ENCODE results near the gene PITPNC1.

PITPNC1 gene

GRCh38 chr17:67602974-67603373, 225.9 kb downstream of the PITPNC1 start:
- Histone ChIP-seq H3K36me3 (ENCODE audit: insufficient read depth, low read length) (no peaks in the 10 kb centered on the region), H3K79me2 (ENCODE audit: control insufficient read depth, insufficient read depth, low read length, unreplicated experiment) (no peaks in the 10 kb centered on the region), H3K27ac (ENCODE audit: low read depth, low read length) (no peak overlapping the region), H2AFZ (ENCODE audit: low read length, unreplicated experiment) (no peak overlapping the region), H3K27me3 (ENCODE audit: insufficient read depth, low read length) (no peaks in the 10 kb centered on the region), H3K4me1 (ENCODE audit: control insufficient read depth, insufficient read depth, low read length, unreplicated experiment) (no peaks in the 10 kb centered on the region), H3K4me3 (ENCODE audit: low read depth, low read length) (no peak overlapping the region)

- H3K27me3 ChIP-seq (ENCODE audit: insufficient read depth, low read length) = no peaks in the 10 kb centered on the region
- no peaks in the 10 kb centered on the region for H3K36me3 ChIP-seq (ENCODE audit: insufficient read depth, low read length)
- peaks cover 5% of the 10 kb centered on the region for H3K4me1 ChIP-seq (ENCODE audit: control insufficient read depth, insufficient read depth, low read length, unreplicated experiment)
- no peak overlapping the region for H3K27ac ChIP-seq (ENCODE audit: low read depth, low read length)
- H3K79me2 ChIP-seq (ENCODE audit: control insufficient read depth, insufficient read depth, low read length, unreplicated experiment) = no peaks in the 10 kb centered on the region
- H3K4me3 ChIP-seq (ENCODE audit: low read depth, low read length) = no peak overlapping the region
- no peak overlapping the region for H2AFZ ChIP-seq (ENCODE audit: low read length, unreplicated experiment)
Observed at GRCh38 chr17:67605256-67605912, 228.3 kb downstream of the PITPNC1 start.

- no peak overlapping the region for H3K4me3 ChIP-seq (ENCODE audit: low read depth, low read length)
- H3K36me3 ChIP-seq (ENCODE audit: insufficient read depth, low read length) = no peaks in the 10 kb centered on the region
- no peak overlapping the region for H3K27ac ChIP-seq (ENCODE audit: low read depth, low read length)
- peaks cover 5% of the 10 kb centered on the region for H3K4me1 ChIP-seq (ENCODE audit: control insufficient read depth, insufficient read depth, low read length, unreplicated experiment)
- H3K27me3 ChIP-seq (ENCODE audit: insufficient read depth, low read length) = no peaks in the 10 kb centered on the region
- H2AFZ ChIP-seq (ENCODE audit: low read length, unreplicated experiment) = no peak overlapping the region
- no peaks in the 10 kb centered on the region for H3K79me2 ChIP-seq (ENCODE audit: control insufficient read depth, insufficient read depth, low read length, unreplicated experiment)
Observed at GRCh38 chr17:67606471-67606870, 229.4 kb downstream of the PITPNC1 start.

GRCh38 chr17:67606896-67607604, 230.0 kb downstream of the PITPNC1 start:
- Histone ChIP-seq H3K27me3 (ENCODE audit: insufficient read depth, low read length) (no peaks in the 10 kb centered on the region), H3K27ac (ENCODE audit: low read depth, low read length) (no peak overlapping the region), H3K36me3 (ENCODE audit: insufficient read depth, low read length) (no peaks in the 10 kb centered on the region), H3K79me2 (ENCODE audit: control insufficient read depth, insufficient read depth, low read length, unreplicated experiment) (no peaks in the 10 kb centered on the region), H2AFZ (ENCODE audit: low read length, unreplicated experiment) (no peak overlapping the region), H3K4me1 (ENCODE audit: control insufficient read depth, insufficient read depth, low read length, unreplicated experiment) (peaks cover 5% of the 10 kb centered on the region), H3K4me3 (ENCODE audit: low read depth, low read length) (no peak overlapping the region)

GRCh38 chr17:67610061-67610460, 233.0 kb downstream of the PITPNC1 start:
- H3K79me2 ChIP-seq (ENCODE audit: control insufficient read depth, insufficient read depth, low read length, unreplicated experiment) = no peaks in the 10 kb centered on the region
- H3K36me3 ChIP-seq (ENCODE audit: insufficient read depth, low read length) = no peaks in the 10 kb centered on the region
- no peak overlapping the region for H3K27ac ChIP-seq (ENCODE audit: low read depth, low read length)
- no peak overlapping the region for H3K4me3 ChIP-seq (ENCODE audit: low read depth, low read length)
- H3K27me3 ChIP-seq (ENCODE audit: insufficient read depth, low read length) = no peaks in the 10 kb centered on the region
- H2AFZ ChIP-seq (ENCODE audit: low read length, unreplicated experiment) = no peak overlapping the region
- peaks cover 5% of the 10 kb centered on the region for H3K4me1 ChIP-seq (ENCODE audit: control insufficient read depth, insufficient read depth, low read length, unreplicated experiment)

GRCh38 chr17:67613961-67614360, 236.9 kb downstream of the PITPNC1 start:
- H3K4me1 ChIP-seq (ENCODE audit: control insufficient read depth, insufficient read depth, low read length, unreplicated experiment) = no peaks in the 10 kb centered on the region
- H3K27me3 ChIP-seq (ENCODE audit: insufficient read depth, low read length) = no peaks in the 10 kb centered on the region
- H3K36me3 ChIP-seq (ENCODE audit: insufficient read depth, low read length) = no peaks in the 10 kb centered on the region
- H2AFZ ChIP-seq (ENCODE audit: low read length, unreplicated experiment) = no peak overlapping the region
- H3K4me3 ChIP-seq (ENCODE audit: low read depth, low read length) = no peak overlapping the region
- no peaks in the 10 kb centered on the region for H3K79me2 ChIP-seq (ENCODE audit: control insufficient read depth, insufficient read depth, low read length, unreplicated experiment)
- H3K27ac ChIP-seq (ENCODE audit: low read depth, low read length) = no peak overlapping the region

GRCh38 chr17:67615011-67615561, 238.0 kb downstream of the PITPNC1 start:
- H3K27ac ChIP-seq (ENCODE audit: low read depth, low read length) = no peak overlapping the region
- H3K36me3 ChIP-seq (ENCODE audit: insufficient read depth, low read length) = no peaks in the 10 kb centered on the region
- H3K79me2 ChIP-seq (ENCODE audit: control insufficient read depth, insufficient read depth, low read length, unreplicated experiment) = no peaks in the 10 kb centered on the region

GRCh38 chr17:67615736-67616135, 238.7 kb downstream of the PITPNC1 start:
- H3K27ac ChIP-seq (ENCODE audit: low read depth, low read length) = no peak overlapping the region
- no peaks in the 10 kb centered on the region for H3K27me3 ChIP-seq (ENCODE audit: insufficient read depth, low read length)
- no peaks in the 10 kb centered on the region for H3K36me3 ChIP-seq (ENCODE audit: insufficient read depth, low read length)
- no peak overlapping the region for H2AFZ ChIP-seq (ENCODE audit: low read length, unreplicated experiment)
- H3K4me1 ChIP-seq (ENCODE audit: control insufficient read depth, insufficient read depth, low read length, unreplicated experiment) = no peaks in the 10 kb centered on the region
- no peaks in the 10 kb centered on the region for H3K79me2 ChIP-seq (ENCODE audit: control insufficient read depth, insufficient read depth, low read length, unreplicated experiment)
- H3K4me3 ChIP-seq (ENCODE audit: low read depth, low read length) = no peak overlapping the region

More at GRCh38 chr17:67615011-67615561, 238.0 kb downstream of the PITPNC1 start:
- Histone ChIP-seq H2AFZ (ENCODE audit: low read length, unreplicated experiment) (no peak overlapping the region), H3K4me1 (ENCODE audit: control insufficient read depth, insufficient read depth, low read length, unreplicated experiment) (no peaks in the 10 kb centered on the region), H3K4me3 (ENCODE audit: low read depth, low read length) (no peak overlapping the region), H3K27me3 (ENCODE audit: insufficient read depth, low read length) (no peaks in the 10 kb centered on the region)

- Histone ChIP-seq H3K4me3 (ENCODE audit: low read depth, low read length) (no peak overlapping the region), H2AFZ (ENCODE audit: low read length, unreplicated experiment) (no peak overlapping the region), H3K27me3 (ENCODE audit: insufficient read depth, low read length) (no peaks in the 10 kb centered on the region), H3K36me3 (ENCODE audit: insufficient read depth, low read length) (no peaks in the 10 kb centered on the region), H3K27ac (ENCODE audit: low read depth, low read length) (no peak overlapping the region), H3K4me1 (ENCODE audit: control insufficient read depth, insufficient read depth, low read length, unreplicated experiment) (no peaks in the 10 kb centered on the region), H3K79me2 (ENCODE audit: control insufficient read depth, insufficient read depth, low read length, unreplicated experiment) (no peaks in the 10 kb centered on the region)
Observed at GRCh38 chr17:67617304-67617899, 240.3 kb downstream of the PITPNC1 start.

GRCh38 chr17:67619555-67619954, 242.5 kb downstream of the PITPNC1 start:
- H2AFZ ChIP-seq (ENCODE audit: low read length, unreplicated experiment) = no peak overlapping the region
- H3K27me3 ChIP-seq (ENCODE audit: insufficient read depth, low read length) = no peaks in the 10 kb centered on the region
- no peaks in the 10 kb centered on the region for H3K4me1 ChIP-seq (ENCODE audit: control insufficient read depth, insufficient read depth, low read length, unreplicated experiment)
- H3K79me2 ChIP-seq (ENCODE audit: control insufficient read depth, insufficient read depth, low read length, unreplicated experiment) = no peaks in the 10 kb centered on the region
- no peaks in the 10 kb centered on the region for H3K36me3 ChIP-seq (ENCODE audit: insufficient read depth, low read length)
- no peak overlapping the region for H3K27ac ChIP-seq (ENCODE audit: low read depth, low read length)
- H3K4me3 ChIP-seq (ENCODE audit: low read depth, low read length) = no peak overlapping the region

All from ACC112 (cell line).